HG03139 (cell line): ENCODE data around the gene RPS15.

Source experiments
- ATAC-seq: cut with Tn5 transposase; IDR thresholded peaks from one replicate; pipeline ENCODE4 v1.9.1; 2021; ENCODE audit not compliant: unreplicated experiment

Gene RPS15

GRCh38 chr19:1438035-1438932, at the start of gene RPS15:
TSS of gene RPS15 (plus strand) at chr19:1438396. CDS start at chr19:1438426, 30 bp downstream.
- ATAC-seq: no peak

- no peak for ATAC-seq
Observed at GRCh38 chr19:1388637-1389026, 49.6 kb upstream of the RPS15 start.

- no peak for ATAC-seq
Observed at GRCh38 chr19:1389033-1389940, 48.9 kb upstream of the RPS15 start.

GRCh38 chr19:1390890-1391423, 47.2 kb upstream of the RPS15 start:
- ATAC-seq: no peak

GRCh38 chr19:1392407-1392806, 45.8 kb upstream of the RPS15 start:
- no peak for ATAC-seq

- ATAC-seq: no peak
Observed at GRCh38 chr19:1392939-1393530, 45.2 kb upstream of the RPS15 start.

GRCh38 chr19:1393841-1394240, 44.4 kb upstream of the RPS15 start:
- ATAC-seq: no peak

- no peak for ATAC-seq
Observed at GRCh38 chr19:1394252-1395193, 43.7 kb upstream of the RPS15 start.

GRCh38 chr19:1395194-1396018, 42.8 kb upstream of the RPS15 start:
- no peak for ATAC-seq

GRCh38 chr19:1396019-1396767, 42.0 kb upstream of the RPS15 start:
- no peak for ATAC-seq

GRCh38 chr19:1396768-1397679, 41.2 kb upstream of the RPS15 start:
- ATAC-seq: no peak

- ATAC-seq: no peak
Observed at GRCh38 chr19:1397838-1398237, 40.4 kb upstream of the RPS15 start.

- ATAC-seq: no peak
Observed at GRCh38 chr19:1399079-1399478, 39.1 kb upstream of the RPS15 start.

GRCh38 chr19:1399745-1400144, 38.5 kb upstream of the RPS15 start:
- ATAC-seq: no peak

- ATAC-seq: no peak
Observed at GRCh38 chr19:1400281-1401137, 37.7 kb upstream of the RPS15 start.

GRCh38 chr19:1401138-1401888, 36.9 kb upstream of the RPS15 start, which contains the start of gene GAMT:
TSS of gene GAMT (minus strand) at chr19:1401542. CDS start at chr19:1401476, 66 bp downstream.
- no peak for ATAC-seq
